Inferior parietal cortex (tissue), 1 donor: Measurements from ENCODE around the gene TUT4.
"Not testable (repeated sequence)": the region's sequence is repeated elsewhere in the genome, so short reads cannot be mapped to it uniquely, and the experiment has no call there.

Experiments used
- DNase-seq: peaks from one replicate; pipeline ENCODE4 v3.0.0-alpha.2; 2016; ENCODE audit errors: extremely low spot score

TUT4 gene, protein sequence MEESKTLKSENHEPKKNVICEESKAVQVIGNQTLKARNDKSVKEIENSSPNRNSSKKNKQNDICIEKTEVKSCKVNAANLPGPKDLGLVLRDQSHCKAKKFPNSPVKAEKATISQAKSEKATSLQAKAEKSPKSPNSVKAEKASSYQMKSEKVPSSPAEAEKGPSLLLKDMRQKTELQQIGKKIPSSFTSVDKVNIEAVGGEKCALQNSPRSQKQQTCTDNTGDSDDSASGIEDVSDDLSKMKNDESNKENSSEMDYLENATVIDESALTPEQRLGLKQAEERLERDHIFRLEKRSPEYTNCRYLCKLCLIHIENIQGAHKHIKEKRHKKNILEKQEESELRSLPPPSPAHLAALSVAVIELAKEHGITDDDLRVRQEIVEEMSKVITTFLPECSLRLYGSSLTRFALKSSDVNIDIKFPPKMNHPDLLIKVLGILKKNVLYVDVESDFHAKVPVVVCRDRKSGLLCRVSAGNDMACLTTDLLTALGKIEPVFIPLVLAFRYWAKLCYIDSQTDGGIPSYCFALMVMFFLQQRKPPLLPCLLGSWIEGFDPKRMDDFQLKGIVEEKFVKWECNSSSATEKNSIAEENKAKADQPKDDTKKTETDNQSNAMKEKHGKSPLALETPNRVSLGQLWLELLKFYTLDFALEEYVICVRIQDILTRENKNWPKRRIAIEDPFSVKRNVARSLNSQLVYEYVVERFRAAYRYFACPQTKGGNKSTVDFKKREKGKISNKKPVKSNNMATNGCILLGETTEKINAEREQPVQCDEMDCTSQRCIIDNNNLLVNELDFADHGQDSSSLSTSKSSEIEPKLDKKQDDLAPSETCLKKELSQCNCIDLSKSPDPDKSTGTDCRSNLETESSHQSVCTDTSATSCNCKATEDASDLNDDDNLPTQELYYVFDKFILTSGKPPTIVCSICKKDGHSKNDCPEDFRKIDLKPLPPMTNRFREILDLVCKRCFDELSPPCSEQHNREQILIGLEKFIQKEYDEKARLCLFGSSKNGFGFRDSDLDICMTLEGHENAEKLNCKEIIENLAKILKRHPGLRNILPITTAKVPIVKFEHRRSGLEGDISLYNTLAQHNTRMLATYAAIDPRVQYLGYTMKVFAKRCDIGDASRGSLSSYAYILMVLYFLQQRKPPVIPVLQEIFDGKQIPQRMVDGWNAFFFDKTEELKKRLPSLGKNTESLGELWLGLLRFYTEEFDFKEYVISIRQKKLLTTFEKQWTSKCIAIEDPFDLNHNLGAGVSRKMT (N-terminal part only)

DNA sequence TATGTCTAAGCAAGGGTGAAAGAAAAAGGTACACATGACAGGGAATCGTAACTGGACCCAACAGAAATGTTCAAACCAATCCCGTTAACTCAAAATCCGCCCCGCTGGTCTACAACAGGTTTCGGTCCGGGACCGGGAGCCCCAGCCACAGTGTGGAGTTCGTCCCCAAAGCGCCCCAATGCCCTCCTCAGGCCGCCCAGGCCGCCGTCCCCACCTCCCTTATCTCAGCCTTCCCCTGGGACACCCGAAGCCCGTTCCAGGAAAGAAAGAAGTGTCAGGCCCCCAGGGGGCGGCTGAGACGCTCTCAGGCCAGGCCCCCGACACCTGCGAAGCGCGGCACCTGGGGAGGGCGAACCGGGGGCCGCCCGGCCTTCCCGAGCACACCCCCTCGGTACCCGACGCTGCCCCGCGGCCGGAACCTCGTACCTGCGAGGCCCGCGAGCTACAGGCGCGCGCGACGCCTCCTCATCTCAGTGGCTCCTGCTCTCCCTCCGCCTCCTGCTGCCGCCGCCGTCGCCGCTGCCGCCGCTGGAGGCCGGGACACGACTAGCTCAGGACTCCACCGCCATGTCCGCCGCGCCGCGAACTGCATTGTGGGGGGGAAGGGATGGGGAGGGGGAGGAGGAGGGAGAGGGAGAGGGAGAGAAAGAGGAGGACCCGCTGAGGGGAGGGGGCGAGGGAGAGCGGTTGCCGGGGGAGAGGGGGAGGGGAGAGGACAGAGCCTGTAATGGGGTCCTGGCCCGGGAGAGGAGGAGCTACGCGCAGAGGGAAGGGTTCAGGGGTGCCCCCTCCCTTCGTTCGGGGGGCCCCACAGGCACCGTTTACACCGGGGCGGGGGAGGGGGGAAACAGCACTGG, at the start of gene TUT4:
TSS of gene TUT4 (minus strand) at position 588 of the 857 bp plus-strand sequence. CDS start 26,812 bp downstream, outside the sequence.
- peak; percentile 56 for DNase-seq

DNA sequence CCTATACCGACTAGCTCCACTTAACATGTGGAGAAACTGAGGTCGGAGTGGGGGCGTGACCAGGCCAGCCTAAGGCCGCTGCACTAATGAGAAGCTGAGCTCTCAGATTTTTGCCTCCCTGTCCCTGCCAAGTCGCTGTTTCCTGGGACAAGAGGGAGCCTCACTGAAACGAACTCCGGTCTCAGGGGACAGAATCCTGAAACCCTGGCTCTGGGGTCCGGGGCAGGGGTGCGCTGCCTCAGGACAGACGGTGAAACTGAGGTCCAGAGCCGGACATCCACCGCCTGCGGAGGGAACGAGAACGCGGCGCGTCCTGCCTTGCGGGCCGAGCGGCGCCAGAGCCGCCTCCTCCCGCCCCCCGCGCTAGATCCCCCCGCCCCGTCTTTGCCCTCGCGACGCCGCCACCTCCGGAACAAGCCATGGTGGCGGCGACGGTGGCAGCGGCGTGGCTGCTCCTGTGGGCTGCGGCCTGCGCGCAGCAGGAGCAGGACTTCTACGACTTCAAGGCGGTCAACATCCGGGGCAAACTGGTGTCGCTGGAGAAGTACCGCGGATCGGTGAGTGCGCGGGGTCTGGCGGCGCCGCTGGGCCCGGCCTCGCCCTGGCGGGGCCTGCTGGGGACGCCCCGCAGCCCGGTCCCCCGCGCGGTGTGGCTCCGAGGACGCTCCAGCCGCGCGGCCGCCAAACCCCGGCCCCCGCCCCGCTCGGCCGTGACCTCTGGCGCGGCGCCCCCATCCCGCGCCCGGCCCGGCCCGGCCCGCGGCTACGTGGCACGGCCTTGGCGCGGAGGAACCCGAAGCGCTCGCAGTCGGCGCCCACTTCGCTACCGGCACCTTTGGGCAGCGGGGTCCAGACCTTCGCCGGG, 49.3 kb upstream of the TUT4 start, which contains the start of gene GPX7:
TSS of gene GPX7 (plus strand) at position 381 of the 865 bp plus-strand sequence. CDS start at position 420, 39 bp downstream.
- DNase-seq: peak; percentile 22

DNA sequence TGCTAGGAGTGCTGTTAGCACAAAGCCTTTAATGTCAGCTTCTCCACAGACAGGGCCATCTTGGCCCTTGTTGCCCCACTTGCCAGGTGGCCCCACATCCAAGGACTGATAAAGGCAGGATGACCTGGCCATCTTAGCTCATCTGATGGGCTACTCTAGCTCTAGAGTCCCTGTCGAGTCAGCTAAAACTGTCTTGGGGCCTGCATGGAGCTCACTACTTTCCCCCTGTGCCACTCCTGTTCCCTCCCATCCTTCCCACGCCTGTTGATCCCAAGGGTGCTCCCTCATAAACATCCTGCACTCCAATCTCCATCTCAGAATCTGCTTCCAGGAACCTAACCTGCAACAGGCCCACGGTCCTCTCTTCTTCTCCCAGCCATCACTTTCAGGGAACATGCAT, 48.6 kb upstream of the TUT4 start:
- DNase-seq: no peak

DNA sequence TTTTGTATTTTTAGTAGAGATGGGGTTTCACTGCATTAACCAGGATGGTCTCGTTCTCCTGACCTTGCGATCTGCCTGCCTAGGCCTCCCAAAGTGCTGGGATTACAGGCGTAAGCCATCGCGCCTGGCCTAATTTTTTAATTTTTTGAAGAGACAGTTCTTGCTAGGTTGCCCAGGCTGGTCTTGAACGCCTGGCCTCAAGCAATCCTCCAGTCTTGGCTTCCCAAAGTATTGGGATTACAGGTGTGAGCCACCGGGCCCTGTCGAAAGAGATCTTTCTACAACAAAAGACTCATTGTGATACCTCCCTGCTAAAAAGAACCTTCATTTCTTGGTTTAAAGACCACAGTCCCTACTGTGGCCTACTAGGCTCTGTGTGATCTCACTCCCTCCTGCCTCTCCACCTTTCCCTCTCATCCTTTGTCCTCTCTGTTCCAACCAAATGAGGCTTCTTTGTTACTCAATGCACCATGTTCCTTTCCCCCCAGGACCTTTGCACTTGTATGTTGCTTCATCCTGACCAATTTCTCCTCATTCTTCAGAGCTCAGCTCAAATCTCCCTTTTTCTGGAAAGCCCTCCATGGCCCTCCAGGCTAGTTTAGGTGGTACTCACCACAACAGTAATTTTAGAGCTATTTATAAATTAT, 47.8 kb upstream of the TUT4 start:
- no peak for DNase-seq

DNA sequence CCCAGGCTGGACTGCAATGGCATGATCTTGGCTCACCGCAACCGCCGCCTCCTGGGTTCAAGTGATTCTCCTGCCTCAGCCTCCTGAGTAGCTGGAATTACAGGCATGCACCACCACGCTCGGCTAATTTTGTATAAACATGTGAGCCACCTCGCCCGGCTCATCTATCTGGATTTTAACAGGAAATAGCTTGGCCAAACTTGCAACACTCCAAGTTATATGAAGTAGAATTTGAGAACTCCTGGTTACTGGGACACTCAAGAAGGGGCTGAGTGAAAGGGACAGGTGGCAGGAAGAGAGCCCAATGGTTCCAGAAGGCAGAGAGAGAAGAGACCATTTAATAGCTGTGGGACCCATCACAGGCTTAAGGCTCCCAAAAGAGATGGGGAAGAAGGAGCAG, 46.3 kb upstream of the TUT4 start:
- DNase-seq: no peak

DNA sequence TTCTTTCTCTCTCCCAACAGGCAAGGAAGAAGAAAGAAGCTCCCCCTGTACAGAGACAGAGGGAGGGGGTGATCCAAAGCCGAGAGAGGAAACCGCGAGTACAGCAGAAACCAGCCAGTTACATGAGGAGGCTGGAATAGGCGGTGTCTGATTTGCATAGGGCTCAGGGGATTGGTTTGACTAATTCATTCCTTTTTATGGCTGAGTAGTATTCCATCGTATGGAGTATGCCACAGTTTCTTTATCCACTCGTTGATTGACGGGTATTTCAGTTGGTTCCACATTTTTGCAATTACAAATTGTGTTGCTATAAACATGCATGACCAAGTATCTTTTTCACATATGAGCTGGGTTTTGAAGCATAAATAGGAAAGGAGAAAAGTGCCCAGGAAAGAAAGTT, 45.8 kb upstream of the TUT4 start:
- no peak for DNase-seq

DNA sequence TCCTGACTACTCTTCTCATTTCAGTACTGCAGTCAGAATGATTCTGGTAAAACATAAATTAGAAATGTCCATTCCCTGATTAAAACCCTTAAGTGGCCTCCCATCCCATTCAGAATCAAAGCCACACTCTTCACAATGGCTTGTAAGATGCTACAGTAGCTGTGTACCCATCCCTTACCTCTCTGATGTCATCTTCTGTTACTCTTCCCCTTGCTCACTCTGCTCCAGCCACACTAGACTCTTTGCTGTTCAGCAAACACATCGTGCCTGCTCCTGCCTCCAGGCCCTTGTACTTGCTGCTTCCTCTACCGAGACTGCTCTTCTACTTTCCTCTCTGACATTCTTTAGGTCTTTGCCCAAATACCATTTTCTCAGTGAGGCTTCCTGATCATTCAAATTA, 45.0 kb upstream of the TUT4 start:
- no peak for DNase-seq

DNA sequence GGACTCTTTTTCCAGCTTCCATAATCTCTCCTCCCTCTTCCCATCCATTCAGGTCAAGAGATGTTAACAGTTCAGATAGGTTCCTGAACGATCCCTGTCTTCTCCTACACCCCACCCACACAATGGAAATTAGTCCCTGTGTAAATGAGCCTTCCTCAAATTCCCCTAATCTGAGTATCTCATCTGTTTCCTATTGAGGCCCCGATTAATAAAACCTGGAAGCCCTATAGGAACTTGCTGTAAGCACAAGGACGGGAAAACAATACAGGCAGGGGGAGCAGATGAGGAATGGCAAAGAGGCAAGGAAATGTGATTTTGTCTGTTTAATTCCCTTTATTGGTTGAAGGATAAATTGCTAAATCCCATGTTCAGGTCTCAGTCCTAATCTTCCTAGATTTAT, 42.2 kb upstream of the TUT4 start:
- no peak for DNase-seq

DNA sequence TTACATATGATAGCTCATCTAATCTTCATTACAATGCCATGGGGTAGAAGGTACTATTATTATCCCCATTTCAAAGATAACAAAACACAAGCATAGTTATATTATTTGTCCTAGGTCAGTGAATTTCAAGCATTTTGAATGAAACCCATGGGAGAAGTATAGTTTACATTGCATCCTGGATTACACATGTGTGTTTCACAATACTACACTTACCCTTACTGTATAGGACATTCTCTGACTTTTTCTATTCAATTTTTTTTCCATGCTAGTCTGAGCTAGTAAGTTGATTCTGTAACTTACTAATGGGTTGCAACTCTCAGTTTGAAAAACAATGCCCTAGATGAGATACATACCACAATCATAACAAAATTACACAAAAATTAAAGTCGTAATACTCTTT, 40.6 kb upstream of the TUT4 start:
- no peak for DNase-seq

DNA sequence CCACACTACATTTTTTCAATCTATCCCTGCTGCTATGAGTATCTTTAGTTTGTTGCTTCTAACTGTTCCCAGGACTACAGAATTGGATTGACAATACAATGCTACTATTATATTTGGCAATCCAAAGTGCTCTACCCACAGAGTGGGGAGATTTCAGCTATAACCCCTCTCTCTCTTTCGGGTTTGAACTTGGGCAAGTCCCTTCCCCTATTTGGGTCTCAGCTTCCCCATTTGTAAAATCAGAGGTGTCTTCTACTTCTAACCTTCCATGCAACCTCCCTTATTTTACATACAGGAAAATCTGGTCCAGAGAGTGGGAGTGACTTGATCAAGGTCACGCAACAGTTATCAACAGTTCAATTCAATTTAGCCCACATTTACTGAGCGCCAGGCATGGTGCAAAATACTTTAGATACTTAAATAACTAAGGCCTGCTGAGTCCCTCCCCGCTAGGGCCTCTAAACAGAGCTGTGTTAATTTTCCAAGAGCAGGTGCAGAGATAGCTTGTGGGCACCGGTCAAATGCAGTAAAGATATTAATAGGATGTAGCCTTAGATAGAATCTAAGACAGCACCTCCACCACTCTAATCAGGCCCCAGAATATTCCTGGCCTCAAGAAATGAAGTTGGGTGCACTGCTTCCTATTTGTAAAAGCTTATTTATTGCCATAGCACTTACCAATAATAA, 39.9 kb upstream of the TUT4 start:
- DNase-seq: no peak

DNA sequence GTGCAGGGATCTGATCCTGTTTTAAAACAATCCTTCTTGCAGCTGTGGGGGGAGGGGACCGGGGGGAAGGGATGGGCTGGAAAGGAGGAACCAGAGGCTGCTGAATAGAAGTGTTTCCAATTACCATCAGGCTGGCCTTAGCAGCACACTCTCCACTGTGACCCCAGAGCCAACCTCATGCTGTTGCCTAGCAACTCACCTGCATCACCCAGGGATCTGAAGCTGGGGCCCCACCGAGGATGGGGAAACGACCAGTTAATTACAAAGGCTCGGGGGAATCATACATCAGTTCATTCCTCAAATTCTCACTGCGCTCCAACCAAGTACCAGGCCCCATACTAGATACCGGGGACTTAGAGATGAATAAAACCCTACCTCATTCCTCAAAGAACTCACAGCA, 37.4 kb upstream of the TUT4 start:
- no peak for DNase-seq

DNA sequence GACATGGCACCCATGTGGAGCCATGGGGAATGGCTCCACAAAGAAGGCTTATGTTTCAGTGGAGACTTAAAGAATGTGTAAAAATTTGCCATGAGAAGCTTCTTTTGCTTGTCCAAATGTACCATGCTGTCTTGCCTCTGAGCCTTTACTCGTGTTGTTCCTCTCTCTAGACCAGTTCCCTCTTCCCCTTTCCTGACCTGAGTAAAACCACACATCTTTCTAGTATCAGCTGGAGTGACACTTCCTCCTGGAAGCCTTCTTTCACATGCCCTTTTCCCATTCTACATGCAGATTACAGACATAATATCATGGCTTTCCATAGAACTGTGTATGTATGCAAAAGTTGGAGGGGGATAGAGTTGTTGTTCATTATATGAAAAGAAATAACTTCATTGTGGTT, 35.6 kb upstream of the TUT4 start:
- DNase-seq: no peak

DNA sequence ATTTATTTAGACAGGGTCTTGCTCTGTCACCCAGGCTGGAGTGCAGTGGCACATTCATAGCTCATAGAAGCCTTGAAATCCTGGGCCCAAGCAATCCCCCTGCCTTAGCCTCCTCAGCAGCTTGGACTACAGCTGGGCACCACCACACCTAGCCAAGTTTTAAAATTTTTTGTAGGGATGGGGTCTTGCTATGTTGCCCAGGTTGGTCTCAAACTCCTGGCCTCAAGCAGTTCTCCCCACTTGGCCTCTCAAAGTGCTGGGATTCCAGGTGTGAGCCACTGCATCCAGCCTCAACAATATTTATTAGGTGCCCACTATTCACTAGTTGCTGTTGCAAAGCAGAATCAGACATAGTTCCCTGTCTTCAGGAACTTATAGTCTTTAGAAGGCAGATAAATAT, 35.1 kb upstream of the TUT4 start:
- no peak for DNase-seq

DNA sequence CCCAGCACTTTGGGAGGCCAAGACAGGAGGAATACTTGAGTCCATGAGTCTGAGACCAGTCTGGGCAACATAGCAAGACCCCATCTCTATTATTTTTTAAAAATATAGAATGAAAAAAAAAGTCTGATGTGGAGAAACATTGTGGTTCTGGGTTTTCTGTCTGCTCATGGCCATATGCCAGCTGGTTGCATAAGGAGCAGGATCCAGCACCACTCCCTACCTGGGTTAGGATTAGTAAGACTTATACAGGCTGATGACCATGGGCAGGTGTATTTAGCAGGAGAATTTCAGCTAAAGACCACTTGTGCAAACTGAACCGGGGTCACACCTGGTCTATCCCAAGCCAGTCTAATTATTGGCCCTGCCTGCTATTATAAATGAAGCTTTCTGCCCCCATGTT, 32.6 kb upstream of the TUT4 start:
- no peak for DNase-seq

DNA sequence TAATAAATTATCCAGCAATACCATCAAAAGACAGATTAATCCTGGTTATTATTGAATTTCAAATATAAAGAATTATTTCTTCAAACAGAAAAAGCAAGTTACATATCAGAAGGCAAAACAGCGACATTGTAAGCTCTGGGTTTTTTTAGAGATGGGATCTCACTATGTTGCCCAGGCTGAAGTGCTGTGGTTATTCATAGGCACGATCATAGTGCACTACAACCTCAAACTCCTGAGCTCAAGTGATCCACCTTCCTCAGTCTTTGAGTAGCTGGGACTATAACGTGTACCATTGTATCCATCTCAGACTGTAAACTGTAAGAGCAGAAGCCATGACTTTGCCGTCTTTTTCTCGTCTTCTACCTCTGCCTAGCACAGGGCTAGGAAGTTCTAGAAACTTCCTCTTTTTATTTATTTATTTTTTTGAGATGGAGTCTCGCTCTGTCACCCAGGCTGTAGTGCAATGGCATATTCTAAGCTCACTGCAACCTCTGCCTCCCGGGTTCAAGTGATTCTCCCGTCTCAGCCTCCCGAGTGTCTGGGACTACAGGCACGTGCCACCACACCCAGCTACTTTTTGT, 29.3 kb upstream of the TUT4 start:
- DNase-seq: no peak

DNA sequence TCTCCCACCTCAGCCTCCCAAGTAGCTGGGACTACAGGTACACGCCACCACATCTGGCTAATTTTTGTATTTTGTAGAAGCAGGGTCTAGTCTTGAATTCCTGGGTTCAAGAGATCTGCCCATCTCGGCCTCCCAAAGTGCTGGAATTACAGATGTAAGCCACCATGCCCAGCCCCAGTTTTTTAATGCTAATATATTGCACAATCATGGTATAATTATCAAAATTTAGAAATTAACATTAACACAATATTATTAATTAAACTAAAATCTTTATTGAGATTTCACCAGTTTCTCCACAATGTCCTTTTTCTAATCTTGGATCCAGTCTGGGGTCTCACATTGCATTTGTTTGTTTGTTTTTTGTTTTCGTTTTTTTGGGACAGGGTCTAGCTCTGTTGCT, 27.4 kb upstream of the TUT4 start:
- no peak for DNase-seq

DNA sequence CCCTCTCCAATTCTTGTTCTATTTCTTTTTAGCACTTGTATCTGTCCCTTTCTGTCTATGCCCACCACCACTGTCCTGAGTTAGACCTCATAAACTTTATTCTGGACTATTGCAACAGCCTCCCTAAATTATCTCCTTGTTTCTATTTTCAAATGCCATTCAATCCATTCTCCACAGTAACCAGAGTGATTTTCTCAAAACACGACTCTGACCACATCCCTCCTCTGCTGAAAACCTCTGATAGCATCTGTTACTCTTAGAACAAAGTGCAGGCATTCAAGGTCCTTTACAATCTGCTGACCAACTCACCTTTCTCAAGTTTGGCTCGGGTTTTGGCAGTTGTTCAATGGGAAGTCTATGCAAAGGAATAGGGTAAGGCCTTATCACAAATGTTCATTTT, 26.5 kb upstream of the TUT4 start:
- DNase-seq: no peak

DNA sequence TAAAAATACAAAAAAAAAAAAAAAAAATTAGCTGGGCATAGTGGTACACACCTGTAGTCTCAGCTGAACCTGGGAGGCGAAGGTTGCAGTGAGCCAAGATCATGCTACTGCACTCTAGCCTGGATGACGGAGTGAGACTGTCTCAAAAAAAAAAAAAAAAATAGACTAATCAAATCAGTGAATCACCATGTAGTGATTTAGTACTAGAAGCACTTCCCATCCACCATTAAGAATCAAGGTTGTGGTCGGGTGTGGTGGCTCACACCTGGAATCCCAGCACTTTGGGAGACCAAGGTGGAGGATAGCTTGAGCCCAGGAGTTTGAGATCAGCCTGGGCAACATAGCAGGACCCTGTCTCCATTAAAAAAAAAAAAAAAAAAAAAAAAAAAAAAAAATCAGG, 25.2 kb upstream of the TUT4 start:
- not testable (repeated sequence) for DNase-seq

DNA sequence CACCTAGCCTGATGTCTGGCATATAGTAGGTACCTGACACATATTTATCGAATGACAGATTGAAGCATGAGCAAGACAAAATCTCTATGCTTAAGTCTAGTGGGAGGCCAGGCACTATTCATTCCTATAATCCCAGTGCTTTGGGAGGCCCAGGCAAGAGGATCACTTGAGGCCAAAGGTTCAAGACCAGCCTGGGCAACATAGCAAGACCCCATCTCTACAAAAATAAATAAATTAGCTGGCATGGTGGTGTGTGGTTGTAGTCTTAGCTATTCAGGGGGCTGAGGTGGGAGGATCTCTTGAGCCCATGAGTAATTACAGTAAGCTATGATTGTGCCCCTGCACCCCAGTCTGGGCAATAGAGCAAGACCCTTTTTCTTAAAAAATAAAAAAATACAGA, 23.2 kb upstream of the TUT4 start:
- DNase-seq: no peak
